GM12872 (cell line): ENCODE measurements around the gene LINC00305.

ENCODE experiments used
- CTCF ChIP-seq: IDR thresholded peaks from 3 replicates; pipeline ENCODE4 v1.5.1; 2011; ENCODE audit warnings: low read depth, mild to moderate bottlenecking, low read length, moderate library complexity; ENCODE audit not compliant: insufficient read depth

Gene LINC00305

GRCh38 chr18:64097497-64097896 lies 51.4 kb downstream of the LINC00305 start:
- no peak for TF ChIP-seq CTCF

GRCh38 chr18:64095056-64095455 lies 53.8 kb downstream of the LINC00305 start:
- TF ChIP-seq CTCF, result no peak

GRCh38 chr18:64094210-64094609 lies 54.7 kb downstream of the LINC00305 start:
- no peak for TF ChIP-seq CTCF

- TF ChIP-seq CTCF, result no peak
These were observed 57.4 kb downstream of the LINC00305 start for GRCh38 chr18:64091526-64091925.

GRCh38 chr18:64090876-64091275 lies 58.0 kb downstream of the LINC00305 start:
- no peak for TF ChIP-seq CTCF

GRCh38 chr18:64083916-64084315 lies 65.0 kb downstream of the LINC00305 start:
- TF ChIP-seq CTCF, result no peak

GRCh38 chr18:64082513-64082912 lies 66.4 kb downstream of the LINC00305 start:
- TF ChIP-seq CTCF, result no peak

- no peak for TF ChIP-seq CTCF
These were observed 66.8 kb downstream of the LINC00305 start for GRCh38 chr18:64082054-64082453.
